GM12875 (cell line): ENCODE data around the gene PROX2.

Experiments used
- H3K4me3 ChIP-seq: one replicate; pipeline ENCODE4 v1.5.1; 2011; ENCODE audit warnings: low read depth, low read length, control low read depth
- CTCF ChIP-seq: IDR thresholded peaks from 2 replicates; pipeline ENCODE4 v1.5.1; 2011; ENCODE audit warnings: low read depth, mild to moderate bottlenecking, control low read depth, inconsistent platforms, low read length, moderate library complexity, borderline replicate concordance; ENCODE audit not compliant: insufficient read depth

The PROX2 gene

GRCh38 chr14:74881431-74882102 lies 5.6 kb upstream of the PROX2 start, which contains the start of gene DLST:
TSS of gene DLST (plus strand) at chr14:74881916. CDS start at chr14:74881954, 38 bp downstream.
- TF ChIP-seq CTCF: no peak

GRCh38 chr14:74879427-74880182 lies 3.7 kb upstream of the PROX2 start:
- no peak for TF ChIP-seq CTCF
- H3K4me3 ChIP-seq: no peak overlapping the region

More at GRCh38 chr14:74881431-74882102, 5.6 kb upstream of the PROX2 start, which contains the start of gene DLST:
- peak within 1 kb of the TSS; percentile 74 for H3K4me3 ChIP-seq

- no peak for TF ChIP-seq CTCF
- no peak overlapping the region for H3K4me3 ChIP-seq
Measured at GRCh38 chr14:74875204-74875603, 741 bp downstream of the PROX2 start.

GRCh38 chr14:74871819-74872218 lies 4.1 kb downstream of the PROX2 start:
- TF ChIP-seq CTCF: no peak
- H3K4me3 ChIP-seq: no peak overlapping the region

GRCh38 chr14:74868739-74869138 lies 7.2 kb downstream of the PROX2 start:
- TF ChIP-seq CTCF: no peak
- H3K4me3 ChIP-seq: no peak overlapping the region

DNA sequence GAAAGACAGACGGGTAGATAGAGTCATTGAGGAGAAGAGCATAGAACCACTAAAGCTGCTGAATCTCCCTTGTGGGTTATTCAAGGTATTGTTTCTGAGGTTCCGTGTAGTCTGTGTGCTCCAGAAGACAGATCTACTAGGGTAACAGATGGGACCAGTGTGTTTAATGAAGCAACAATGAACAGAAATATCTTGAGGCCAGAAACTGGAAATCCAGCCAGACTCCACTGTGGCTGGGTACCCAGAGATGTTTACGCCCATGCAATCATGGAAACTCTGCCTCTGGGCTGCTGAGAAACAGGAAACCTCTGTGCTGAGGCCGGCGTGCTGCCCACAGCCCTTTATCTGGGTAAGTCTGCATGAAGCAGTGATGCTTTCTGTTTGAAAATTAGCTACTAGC lies 8.3 kb downstream of the PROX2 start:
- TF ChIP-seq CTCF: no peak
- no peak overlapping the region for H3K4me3 ChIP-seq
